HepG2 (cell line): ENCODE measurements around the gene SEC14L5. TPM values are rescaled to one million over a fixed set of nuclear protein-coding genes. Genes with fewer than 3 reads are reported as not detected.

Experiments used
- CEBPG ChIP-seq: IDR thresholded peaks from 2 replicates; pipeline ENCODE4 v1.6.1; 2016
- CHD2 ChIP-seq: IDR thresholded peaks from 2 replicates; pipeline ENCODE4 v1.6.1; 2011; ENCODE audit warnings: low read depth, low read length, improper control_type of control experiment
- DRAP1 ChIP-seq: IDR thresholded peaks from 2 replicates; pipeline ENCODE4 v1.6.1; 2016; ENCODE audit warnings: missing genetic modification reagents, missing compliant biosample characterization
- E2F1 ChIP-seq: sonication (generic); formaldehyde crosslinking; IDR thresholded peaks from 2 replicates; pipeline ENCODE4 v1.5.0; 2020; ENCODE audit warnings: missing genetic modification reagents
- E2F2 ChIP-seq: sonication (generic); formaldehyde crosslinking; IDR thresholded peaks from 2 replicates; pipeline ENCODE4 v1.4.0; 2020; ENCODE audit warnings: missing genetic modification reagents, borderline replicate concordance
- HNRNPH1 ChIP-seq: fragments of 200-400 bp; formaldehyde crosslinking; optimal IDR thresholded peaks from 2 replicates; pipeline ENCODE3; 2017; ENCODE audit warnings: mild to moderate bottlenecking, low read depth, low read length
- IKZF5 ChIP-seq: IDR thresholded peaks from 2 replicates; pipeline ENCODE4 v1.6.1; 2018; ENCODE audit warnings: missing genetic modification reagents, mild to moderate bottlenecking, missing compliant biosample characterization
- LCORL ChIP-seq, 2 experiments: fragments of 450-650 bp in 1 of 2; sonication (generic) in 1 of 2; formaldehyde crosslinking in 1 of 2; IDR thresholded peaks; 2 replicates each; pipeline versions ENCODE4 v1.5.0 to v1.6.1; 2017 to 2020; ENCODE audit warnings: antibody characterized with exemption in 1 of 2, missing genetic modification reagents in 1 of 2
- MIER3 ChIP-seq: IDR thresholded peaks from 2 replicates; pipeline ENCODE4 v1.6.1; 2016; ENCODE audit warnings: missing compliant biosample characterization, borderline replicate concordance
- NCOA5 ChIP-seq: sonication (generic); formaldehyde crosslinking; IDR thresholded peaks from 2 replicates; pipeline ENCODE4 v1.4.0; 2020; ENCODE audit warnings: missing genetic modification reagents
- NRL ChIP-seq: sonication (generic); formaldehyde crosslinking; IDR thresholded peaks from 2 replicates; pipeline ENCODE4 v1.5.0; 2020; ENCODE audit warnings: missing genetic modification reagents, mild to moderate bottlenecking, moderate library complexity, borderline replicate concordance
- RFX3 ChIP-seq: IDR thresholded peaks from 2 replicates; pipeline ENCODE4 v1.6.1; 2016; ENCODE audit warnings: missing biosample characterization, missing genetic modification reagents
- SALL2 ChIP-seq: sonication (generic); formaldehyde crosslinking; IDR thresholded peaks from 2 replicates; pipeline ENCODE4 v1.8.1; 2023; ENCODE audit warnings: mild to moderate bottlenecking, missing genetic modification reagents, inconsistent platforms
- SP140L ChIP-seq: sonication (generic); formaldehyde crosslinking; IDR thresholded peaks from 2 replicates; pipeline ENCODE4 v1.4.0; 2020; ENCODE audit warnings: missing genetic modification reagents, borderline replicate concordance
- TBX3 ChIP-seq: fragments of 450-650 bp; IDR thresholded peaks from 2 replicates; pipeline ENCODE4 v1.6.1; 2017; ENCODE audit warnings: antibody characterized with exemption, mild to moderate bottlenecking, inconsistent platforms, borderline replicate concordance
- U2AF1 ChIP-seq: fragments of 200-400 bp; formaldehyde crosslinking; optimal IDR thresholded peaks from 2 replicates; pipeline ENCODE3; 2017; ENCODE audit warnings: mild to moderate bottlenecking, low read depth, low read length
- U2AF2 ChIP-seq: fragments of 200-400 bp; formaldehyde crosslinking; IDR thresholded peaks from 2 replicates; pipeline ENCODE4 v1.6.1; 2017; ENCODE audit warnings: low read depth, mild to moderate bottlenecking, low read length
- YEATS2 ChIP-seq: sonication (generic); formaldehyde crosslinking; IDR thresholded peaks from 2 replicates; pipeline ENCODE4 v1.4.0; 2020; ENCODE audit warnings: missing genetic modification reagents, borderline replicate concordance
- ZHX1 ChIP-seq: sonication (generic); formaldehyde crosslinking; IDR thresholded peaks from 2 replicates; pipeline ENCODE4 v1.8.1; 2022; ENCODE audit warnings: low read depth, mild to moderate bottlenecking, missing genetic modification reagents
- ZNF556 ChIP-seq: sonication (generic); formaldehyde crosslinking; IDR thresholded peaks from 2 replicates; pipeline ENCODE4 v1.4.0; 2020; ENCODE audit warnings: mild to moderate bottlenecking, missing genetic modification reagents, borderline replicate concordance
- ZNF619 ChIP-seq: sonication (generic); formaldehyde crosslinking; IDR thresholded peaks from 2 replicates; pipeline ENCODE4 v1.4.0; 2020; ENCODE audit warnings: mild to moderate bottlenecking, missing genetic modification reagents
- ZNF775 ChIP-seq: sonication (generic); formaldehyde crosslinking; IDR thresholded peaks from 2 replicates; pipeline ENCODE4 v1.4.0; 2020; ENCODE audit warnings: missing genetic modification reagents, mild to moderate bottlenecking, moderate library complexity, borderline replicate concordance
- ZNF83 ChIP-seq: sonication (generic); formaldehyde crosslinking; IDR thresholded peaks from 2 replicates; pipeline ENCODE4 v1.4.0; 2020; ENCODE audit warnings: missing genetic modification reagents, mild to moderate bottlenecking, borderline replicate concordance
- polyA plus RNA-seq, 8 experiments: library from polyadenylated mRNA; depleted of rRNA in 3 of 8; stranded (reverse) in 7 of 8; unstranded in 1 of 8; fragments of >200 nt; fragmentation: Illumina TruSeq in 4 of 8; extraction: Trizol in 4 of 8; gene quantifications; 2 replicates each; pipeline versions ENCODE4 v1.2.1 to v1.2.3, GENCODE V29; 2011 to 2016; ENCODE audit warnings: low read depth in 4 of 8, missing spikeins in 1 of 8, mixed read lengths in 1 of 8; ENCODE audit not compliant: insufficient read depth in 1 of 8
- total RNA-seq, 5 experiments: library from RNA; depleted of rRNA; stranded (reverse); fragments of >200 nt; fragmentation: Illumina TruSeq; extraction: Trizol; gene quantifications; 2 replicates each; pipeline ENCODE4 v1.2.3, GENCODE V29; 2016; ENCODE audit warnings: low read depth in 1 of 5

The SEC14L5 gene
- total and polyA plus RNA-seq, 2 of the 13 experiments (the other 11 are each of a cell fraction or from before 2014, with no cell fraction given): 0.40 to 0.42 TPM

GRCh38 chr16:4936181-4936990 lies 21.7 kb upstream of the SEC14L5 start (continued):
- TF ChIP-seq SP140L (CRISPR knock-in tag) (no peak), NCOA5 (no peak), RFX3 (CRISPR knock-in tag) (no peak), SALL2 (CRISPR knock-in tag) (0 out of 2 replicates have a peak, but pooled peaks have one; percentile 44), YEATS2 (CRISPR knock-in tag) (no peak), E2F2 (no peak), ZNF775 (CRISPR knock-in tag) (0 out of 2 replicates have a peak, but pooled peaks have one; percentile 20), NRL (CRISPR knock-in tag) (no peak), ZNF619 (CRISPR knock-in tag) (0 out of 2 replicates have a peak, but pooled peaks have one; percentile 23), HNRNPH1 (no peak), DRAP1 (no peak), U2AF2 (no peak), ZNF83 (CRISPR knock-in tag) (no peak; the same call in 1 of the 2 replicates), U2AF1 (no peak), MIER3 (no peak), TBX3 (no peak), CEBPG (CRISPR knock-in tag) (no peak), E2F1 (no peak), IKZF5 (CRISPR knock-in tag) (no peak), CHD2 (no peak), ZNF556 (peak; percentile 69; the same call in 1 of the 2 replicates), ZHX1 (CRISPR knock-in tag) (no peak), LCORL (IDR thresholded peaks at IDR 0.05) (no peak), LCORL (CRISPR knock-in tag; IDR thresholded peaks at IDR 0.05) (peak; percentile 71)
